Stomach (tissue), 9 donors: ENCODE measurements around the gene HMGA1. TPM values are rescaled to one million over a fixed set of nuclear protein-coding genes. Genes with fewer than 3 reads are reported as not detected.

Source experiments
- DNase-seq, 2 donors: peaks; one replicate each; pipeline versions ENCODE4 v3.0.0 to v3.0.0-alpha.2; 2013 to 2019
- H3K27ac ChIP-seq, 5 donors: fragments of 200-600 bp in 4 of 5; sonication (generic) in 4 of 5; one replicate each; pipeline ENCODE4 v1.5.1; 2013 to 2019; ENCODE audit warnings: mild to moderate bottlenecking in 1 of 5, moderate library complexity in 1 of 5
- H3K27me3 ChIP-seq, 3 donors: fragments of 200-600 bp; sonication (generic); one replicate each; pipeline ENCODE4 v1.5.1; 2017 to 2019; ENCODE audit warnings: mixed run types in 1 of 3
- H3K36me3 ChIP-seq, 4 donors: fragments of 200-600 bp; sonication (generic); 1 replicate in 3 of 4; 2 replicates in 1 of 4; pipeline ENCODE4 v1.5.1; 2016 to 2019
- H3K4me1 ChIP-seq, 4 donors: fragments of 200-600 bp; sonication (generic); one replicate each; pipeline ENCODE4 v1.5.1; 2016 to 2019
- H3K4me3 ChIP-seq, 4 donors: fragments of 200-600 bp; sonication (generic) in 3 of 4; one replicate each; pipeline ENCODE4 v1.5.1; 2016 to 2019; ENCODE audit warnings: mild to moderate bottlenecking in 1 of 4
- H3K9me3 ChIP-seq, 4 donors: fragments of 200-600 bp; sonication (generic); one replicate each; pipeline ENCODE4 v1.5.1; 2016 to 2019
- EP300 ChIP-seq: sonication (generic); formaldehyde crosslinking; IDR thresholded peaks from one replicate; pipeline ENCODE4 v1.6.1; 2017; ENCODE audit warnings: antibody characterized with exemption
- POLR2A ChIP-seq, 4 donors: fragments of 450-650 bp; IDR thresholded peaks; one replicate each; pipeline ENCODE4 v1.6.1; 2016; ENCODE audit warnings: antibody characterized with exemption in 4 of 4, control low read depth in 2 of 4, mild to moderate bottlenecking in 1 of 4, moderate library complexity in 1 of 4
- POLR2AphosphoS5 ChIP-seq, 3 donors: sonication (generic); formaldehyde crosslinking; IDR thresholded peaks; one replicate each; pipeline ENCODE4 v1.6.1; 2016; ENCODE audit warnings: antibody characterized with exemption in 3 of 3
- WGBS, 5 donors: extraction: QIAGEN DNeasy Blood & Tissue Kit in 3 of 5; methylation state at CpG; one replicate each; pipeline versions ENCODE4 v1.1.5 to v1.1.7; 2013 to 2018; 5-methylcytosine and 5-hydroxymethylcytosine counted together
- intact Hi-C: fragments of 100-400 bp; cut with DNase I; formaldehyde crosslinking; loops from one replicate; pipeline ENCODE4 v1.15.1; 2023; ENCODE audit warnings: low total_unique reads
- polyA plus RNA-seq, 3 donors: library from polyadenylated mRNA; stranded (reverse); fragments of 200-250 nt; gene quantifications; one replicate each; pipeline ENCODE4 v1.2.3, GENCODE V29; 2013
- total RNA-seq, 5 donors: library from RNA; depleted of rRNA; stranded (reverse); fragments of >200 nt; gene quantifications; one replicate each; pipeline versions ENCODE4 v1.1.0 to v1.2.3, GENCODE V29; 2014 to 2016
- TF ChIP-seq, protein P1 (sequence below), 7 experiments: fragments of 450-650 bp in 4 of 7; fragments of 200-600 bp in 3 of 7; sonication (generic) in 3 of 7; IDR thresholded peaks; one replicate each; pipeline ENCODE4 v1.5.1; 2016 to 2019; ENCODE audit warnings: antibody characterized with exemption in 7 of 7, control low read depth in 2 of 7, mild to moderate bottlenecking in 1 of 7
- donor health status: healthy with polysubstance abuse.
- donor health status: Bipolar disorder and iron deficiency.
- donor health status: healthy.

Gene HMGA1
- total and polyA plus RNA-seq, 8 donors: 9.3 to 114 (median 67.4) TPM

- no peak overlapping the region for H3K4me3 ChIP-seq
- intact Hi-C loops: no loop called here
- peaks cover 0 to 23% (median 16%) of the 10 kb centered on the region in 4 donors for H3K36me3 ChIP-seq
- H3K9me3 ChIP-seq: no peaks in the 10 kb centered on the region
- TF ChIP-seq POLR2A (IDR thresholded peaks at IDR 0.05) (no peak), EP300 (no peak), POLR2AphosphoS5 (IDR thresholded peaks at IDR 0.05) (no peak)
- TF ChIP-seq, protein P1, sequence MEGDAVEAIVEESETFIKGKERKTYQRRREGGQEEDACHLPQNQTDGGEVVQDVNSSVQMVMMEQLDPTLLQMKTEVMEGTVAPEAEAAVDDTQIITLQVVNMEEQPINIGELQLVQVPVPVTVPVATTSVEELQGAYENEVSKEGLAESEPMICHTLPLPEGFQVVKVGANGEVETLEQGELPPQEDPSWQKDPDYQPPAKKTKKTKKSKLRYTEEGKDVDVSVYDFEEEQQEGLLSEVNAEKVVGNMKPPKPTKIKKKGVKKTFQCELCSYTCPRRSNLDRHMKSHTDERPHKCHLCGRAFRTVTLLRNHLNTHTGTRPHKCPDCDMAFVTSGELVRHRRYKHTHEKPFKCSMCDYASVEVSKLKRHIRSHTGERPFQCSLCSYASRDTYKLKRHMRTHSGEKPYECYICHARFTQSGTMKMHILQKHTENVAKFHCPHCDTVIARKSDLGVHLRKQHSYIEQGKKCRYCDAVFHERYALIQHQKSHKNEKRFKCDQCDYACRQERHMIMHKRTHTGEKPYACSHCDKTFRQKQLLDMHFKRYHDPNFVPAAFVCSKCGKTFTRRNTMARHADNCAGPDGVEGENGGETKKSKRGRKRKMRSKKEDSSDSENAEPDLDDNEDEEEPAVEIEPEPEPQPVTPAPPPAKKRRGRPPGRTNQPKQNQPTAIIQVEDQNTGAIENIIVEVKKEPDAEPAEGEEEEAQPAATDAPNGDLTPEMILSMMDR (IDR thresholded peaks at IDR 0.05): no peak
- WGBS, 5 donors: 88 to 97% (median 95%) methylated on average over 4 of the region's 4 CpGs
- peaks cover 0 to 22% (median 3%) of the 10 kb centered on the region in 4 donors for H3K4me1 ChIP-seq
- H3K27ac ChIP-seq: no peak overlapping the region
- DNase-seq: no peak
- no peaks in the 10 kb centered on the region for H3K27me3 ChIP-seq
These were observed 43.5 kb downstream of the HMGA1 start for GRCh38 chr6:34280216-34280615.

GRCh38 chr6:34281702-34282334, 45.1 kb downstream of the HMGA1 start:
- intact Hi-C loops: no loop called here
- TF ChIP-seq EP300 (no peak), POLR2A (IDR thresholded peaks at IDR 0.05) (no peak), POLR2AphosphoS5 (IDR thresholded peaks at IDR 0.05) (no peak)
- TF ChIP-seq, protein P1 (IDR thresholded peaks at IDR 0.05): no peak
- peaks cover 0 to 27% (median 16%) of the 10 kb centered on the region in 4 donors for H3K36me3 ChIP-seq
- H3K27ac ChIP-seq: no peak overlapping the region
- peaks cover 0 to 34% (median 2%) of the 10 kb centered on the region in 4 donors for H3K4me1 ChIP-seq
- H3K4me3 ChIP-seq: no peak overlapping the region
- H3K27me3 ChIP-seq: no peaks in the 10 kb centered on the region
- no peak for DNase-seq
- no peaks in the 10 kb centered on the region for H3K9me3 ChIP-seq
- 81 to 89% (median 83%) methylated on average over 6 of the region's 6 CpGs for WGBS, 5 donors

DNA sequence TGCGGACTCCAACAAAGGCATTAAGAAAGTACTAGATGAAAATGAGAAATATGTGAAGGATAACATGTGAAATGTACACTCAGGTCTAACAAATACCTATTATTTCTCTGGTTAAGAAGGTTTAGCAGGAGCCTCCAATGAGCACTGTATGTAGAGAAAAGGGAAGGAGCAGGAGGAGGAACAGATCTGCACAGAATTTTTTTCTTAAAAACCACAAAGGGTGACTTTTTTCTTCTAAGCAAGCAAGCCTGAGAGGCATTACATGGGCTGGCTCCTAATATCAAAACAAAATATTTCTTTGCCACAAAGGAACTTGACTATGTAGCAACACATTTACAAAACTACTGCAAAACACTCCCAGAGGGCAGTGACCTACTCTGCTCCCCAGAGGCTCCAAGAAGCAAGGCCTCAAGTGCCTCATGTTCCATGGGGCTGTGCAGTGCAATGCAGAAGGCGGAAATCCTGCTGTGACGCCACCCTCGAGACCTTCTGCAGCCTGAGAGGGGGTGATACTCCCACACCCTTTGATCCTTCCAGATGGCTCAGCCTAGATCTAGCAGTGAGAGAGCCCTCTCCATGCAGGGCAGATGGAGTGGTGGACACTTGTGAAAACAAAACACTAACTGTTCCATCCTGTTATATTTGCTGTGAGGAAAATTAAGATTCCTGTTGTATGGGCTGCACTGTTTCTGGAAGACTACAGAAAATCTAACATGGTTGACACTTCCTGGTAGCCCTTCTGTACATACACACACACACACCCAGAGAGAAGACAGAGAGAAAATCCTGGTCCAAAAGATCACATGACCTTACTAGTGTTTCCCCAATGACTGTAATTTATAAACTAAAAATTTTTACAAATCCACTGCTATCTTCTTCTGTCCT, 48.1 kb downstream of the HMGA1 start:
- peak; percentile 29 to 62 for DNase-seq
- peaks cover 0 to 39% (median 29%) of the 10 kb centered on the region in 4 donors for H3K36me3 ChIP-seq
- H3K4me1 ChIP-seq: peaks cover 0 to 47% (median 0%) of the 10 kb centered on the region in 4 donors
- H3K4me3 ChIP-seq: no peak overlapping the region
- H3K27ac ChIP-seq: peak overlapping the region in 3 of 5 donors; percentile 25 to 51 (median 47)
- intact Hi-C loops: no loop called here
- H3K9me3 ChIP-seq: no peaks in the 10 kb centered on the region
- TF ChIP-seq, protein P1 (IDR thresholded peaks at IDR 0.05): no peak
- no peak for TF ChIP-seq POLR2AphosphoS5 (IDR thresholded peaks at IDR 0.05)
- WGBS, 5 donors: 67 to 82% (median 76%) methylated on average over 4 of the region's 4 CpGs
- H3K27me3 ChIP-seq: no peaks in the 10 kb centered on the region

GRCh38 chr6:34285448-34286164, 48.9 kb downstream of the HMGA1 start:
- H3K36me3 ChIP-seq: peaks cover 0 to 35% (median 26%) of the 10 kb centered on the region in 4 donors
- H3K27me3 ChIP-seq: no peaks in the 10 kb centered on the region
- H3K27ac ChIP-seq: peak overlapping the region in 3 of 5 donors; percentile 25 to 51 (median 47)
- H3K4me1 ChIP-seq: peaks cover 0 to 47% (median 0%) of the 10 kb centered on the region in 4 donors
- H3K4me3 ChIP-seq: no peak overlapping the region
- intact Hi-C loops: no loop called here
- no peak for TF ChIP-seq POLR2A (IDR thresholded peaks at IDR 0.05)
- no peak for TF ChIP-seq POLR2AphosphoS5 (IDR thresholded peaks at IDR 0.05)
- no peak for TF ChIP-seq EP300
- TF ChIP-seq, protein P1 (IDR thresholded peaks at IDR 0.05): no peak
- H3K9me3 ChIP-seq: no peaks in the 10 kb centered on the region
- WGBS, 5 donors: 78 to 84% (median 84%) methylated on average over 4 of the region's 4 CpGs
- no peak for DNase-seq
